ENCODE measurements around the gene ADGRL3.
"Not testable (repeated sequence)": the region's sequence is repeated elsewhere in the genome, so short reads cannot be mapped to it uniquely, and the experiment has no call there.

Gene ADGRL3

DNA sequence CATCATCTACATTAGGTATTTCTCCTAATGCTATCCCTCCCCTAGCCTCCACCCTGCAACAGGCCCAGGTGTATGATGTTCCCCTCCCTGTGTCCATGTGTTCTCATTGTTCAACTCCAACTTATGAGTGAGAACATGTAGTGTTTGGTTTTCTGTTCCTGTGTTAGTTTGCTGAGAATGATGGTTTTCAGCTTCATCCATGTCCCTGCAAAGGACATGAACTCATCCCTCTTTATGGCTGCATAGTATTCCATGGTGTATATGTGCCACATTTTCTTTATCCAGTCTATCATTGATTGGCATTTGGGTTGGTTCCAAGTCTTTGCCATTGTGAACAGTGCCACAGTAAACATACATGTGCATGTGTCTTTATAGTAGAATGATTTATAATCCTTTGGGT is 7.0 kb downstream of the ADGRL3 start:
- not testable (repeated sequence) for DNase-seq

- no peak for DNase-seq
Observed at GRCh38 chr4:61210186-61210939, 10.2 kb downstream of the ADGRL3 start.

- no peak for DNase-seq
Observed at GRCh38 chr4:61211781-61212180, 11.7 kb downstream of the ADGRL3 start.

- no peak for DNase-seq
Observed at GRCh38 chr4:61212788-61213187, 12.7 kb downstream of the ADGRL3 start.

GRCh38 chr4:61214680-61215079 is 14.6 kb downstream of the ADGRL3 start:
- no peak for DNase-seq

DNA sequence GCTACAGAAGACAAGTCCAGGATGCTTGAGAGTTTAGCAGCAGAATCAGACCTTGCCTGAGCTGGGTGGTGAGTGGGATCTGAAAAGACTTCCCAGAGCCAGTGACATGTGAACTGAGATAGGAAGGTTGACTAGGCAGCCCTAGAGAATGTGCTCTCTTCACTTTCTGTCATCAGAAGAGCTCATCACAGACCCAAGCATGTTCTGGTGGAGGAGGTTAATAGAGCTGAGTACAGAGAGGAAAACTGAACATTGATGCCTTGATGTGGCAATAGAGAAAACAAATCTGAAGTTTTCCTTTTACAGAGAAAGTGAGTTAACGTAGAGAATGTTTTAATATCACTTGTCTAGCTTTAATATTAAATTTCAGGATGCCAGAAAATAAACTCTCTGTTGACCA is 17.1 kb downstream of the ADGRL3 start:
- no peak for DNase-seq

- DNase-seq = no peak
Observed at GRCh38 chr4:61220556-61220955, 20.4 kb downstream of the ADGRL3 start.

- DNase-seq = no peak
Observed at GRCh38 chr4:61223385-61223784, 23.3 kb downstream of the ADGRL3 start.

GRCh38 chr4:61224573-61224972 is 24.4 kb downstream of the ADGRL3 start:
- DNase-seq = no peak

DNA sequence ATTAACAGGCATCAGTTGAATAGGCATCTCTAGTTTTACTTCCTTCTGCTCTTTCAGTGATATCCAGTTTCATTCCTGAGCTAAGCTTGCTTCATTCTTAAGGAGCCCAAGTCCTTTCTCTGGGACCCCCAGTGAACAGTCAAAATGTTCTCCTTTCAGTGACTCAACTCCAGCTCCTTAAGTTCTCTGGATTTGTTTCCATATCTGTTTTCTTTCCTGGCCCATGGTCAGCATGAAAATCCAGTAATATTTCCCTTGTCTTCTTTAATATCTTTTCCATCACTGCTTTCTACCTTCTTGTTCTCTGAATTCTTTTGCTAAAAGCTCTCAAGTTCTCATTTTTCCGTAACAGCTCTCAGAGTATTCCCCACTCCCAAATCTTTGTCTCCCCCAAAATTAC is 25.5 kb downstream of the ADGRL3 start:
- no peak for DNase-seq

DNA sequence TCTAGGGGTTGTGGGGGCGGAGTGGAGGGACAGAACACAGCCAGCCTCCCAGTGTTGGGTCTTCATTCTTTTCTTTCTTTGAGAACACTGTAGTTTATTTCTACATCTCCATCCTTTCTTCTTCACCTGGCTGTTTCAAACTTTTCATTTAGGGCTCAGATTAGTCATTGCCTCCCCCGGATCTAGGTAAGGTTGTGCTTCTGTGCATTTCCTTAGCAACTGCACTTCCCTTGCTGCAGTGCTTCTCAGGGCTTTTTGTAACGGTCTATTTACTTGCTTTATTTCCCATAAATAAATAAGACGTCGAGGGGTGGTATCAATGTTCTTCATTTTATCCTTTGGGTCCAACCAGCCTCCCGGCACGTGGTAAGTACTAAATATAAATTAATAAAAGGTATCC is 31.3 kb downstream of the ADGRL3 start:
- no peak for DNase-seq

DNA sequence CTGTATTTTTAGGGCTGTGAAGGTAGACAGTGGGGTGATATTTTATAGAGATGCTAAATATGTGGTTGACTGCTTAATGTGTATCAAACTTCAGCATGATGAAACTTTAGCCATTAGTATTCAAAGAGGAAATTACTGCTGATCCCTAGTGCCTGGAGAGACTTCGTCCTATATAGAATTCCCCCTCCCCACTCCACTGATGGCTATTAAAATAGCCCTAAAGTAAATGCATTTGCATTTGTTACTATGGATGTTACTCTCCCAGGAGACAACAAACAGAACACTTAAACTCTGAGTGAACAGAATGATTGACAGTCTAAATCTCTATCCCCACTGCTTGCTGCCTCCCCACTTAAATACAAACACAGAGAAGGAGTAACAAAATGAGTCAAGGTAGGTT is 39.1 kb downstream of the ADGRL3 start:
- no peak for DNase-seq

DNA sequence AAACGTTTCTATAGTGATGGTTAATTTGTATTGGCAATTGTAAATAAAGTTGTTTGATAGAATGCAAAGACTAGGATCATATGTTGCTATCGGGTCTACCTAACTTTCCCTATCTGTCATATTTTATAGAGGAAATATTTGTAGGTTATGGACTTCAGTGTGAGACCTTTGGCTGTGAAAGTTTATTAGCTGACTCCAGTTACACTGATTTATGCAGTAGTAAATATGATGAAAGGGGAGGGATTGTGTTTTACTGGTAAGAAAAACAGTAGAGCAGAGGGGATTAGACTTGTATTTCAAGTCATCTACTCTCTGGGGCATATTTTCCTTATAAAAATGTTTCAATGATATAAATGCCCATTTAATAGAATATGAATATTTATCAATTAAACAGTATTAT is 43.8 kb downstream of the ADGRL3 start:
- DNase-seq = no peak

DNA sequence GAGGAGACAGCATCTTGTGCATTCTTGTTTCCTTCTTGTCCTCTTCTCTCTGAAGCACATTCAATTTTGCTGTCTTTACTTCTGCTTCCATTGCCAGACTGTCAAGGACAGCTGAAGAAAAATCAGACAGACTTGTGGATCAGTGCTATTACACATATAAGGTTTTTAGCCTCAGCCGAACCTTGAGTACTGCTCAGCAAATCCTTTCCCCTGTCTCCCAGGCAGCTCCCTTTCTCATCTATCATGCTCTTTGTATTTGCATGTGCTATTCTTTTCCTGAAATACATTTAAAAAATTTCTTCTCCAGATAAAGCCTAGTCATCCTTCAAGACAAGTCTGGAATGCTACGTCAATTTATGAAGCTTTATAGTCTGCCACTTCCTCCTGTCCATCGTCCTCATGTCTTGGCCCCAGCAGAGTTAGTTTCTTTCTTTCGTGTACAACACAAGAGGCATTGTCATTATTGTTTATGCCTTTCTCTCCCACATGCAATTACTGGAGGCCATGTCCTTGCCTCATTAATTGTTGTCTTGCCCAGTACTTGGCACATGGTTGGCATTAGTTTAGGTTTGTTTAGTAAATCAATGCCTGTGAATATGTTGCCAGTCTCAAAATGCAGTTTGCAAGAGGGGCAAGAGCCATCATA is 45.1 kb downstream of the ADGRL3 start:
- no peak for DNase-seq

DNA sequence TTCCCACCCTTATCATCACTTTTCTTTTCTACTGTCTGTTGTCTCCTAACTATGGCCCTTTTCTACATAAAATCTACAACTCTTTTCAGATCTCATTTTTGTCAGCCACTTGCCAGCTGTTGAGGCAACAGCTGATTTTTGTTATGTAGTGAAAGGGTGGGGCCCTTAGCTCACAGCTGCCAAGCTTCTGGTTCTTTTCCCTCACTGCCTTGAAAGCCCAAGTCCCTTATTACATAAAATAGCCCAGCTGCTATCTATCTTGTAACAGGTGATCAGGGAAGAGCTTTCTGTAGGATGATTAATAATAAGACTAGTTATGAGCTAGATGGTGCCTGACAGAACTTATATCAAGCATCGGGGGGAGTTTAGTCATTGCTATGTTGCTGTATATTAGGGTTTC is 45.9 kb downstream of the ADGRL3 start:
- DNase-seq = no peak

GRCh38 chr4:61248705-61249104 is 48.6 kb downstream of the ADGRL3 start:
- no peak for DNase-seq

DNA sequence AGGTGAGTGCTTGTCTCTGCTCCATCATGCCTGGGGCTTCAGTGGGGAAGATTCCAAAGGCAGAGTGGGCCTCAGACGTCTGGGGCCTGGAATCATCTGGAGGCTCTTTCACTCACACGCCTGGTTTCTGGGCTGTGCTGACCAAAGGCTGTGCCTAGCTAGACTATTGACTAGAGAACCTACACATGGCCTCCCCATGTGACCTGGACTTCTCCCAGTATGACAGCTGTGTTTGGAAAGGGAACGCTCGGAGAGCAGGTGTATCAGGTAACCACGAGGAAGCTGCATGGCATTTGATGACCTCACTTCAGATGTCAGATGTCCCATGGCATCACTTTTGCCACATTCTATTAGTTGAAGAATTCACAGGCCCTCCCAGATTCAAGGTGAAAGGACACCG is 51.0 kb downstream of the ADGRL3 start:
- no peak for DNase-seq

GRCh38 chr4:61254406-61254805 is 54.3 kb downstream of the ADGRL3 start:
- DNase-seq = no peak

- no peak for DNase-seq
Observed at GRCh38 chr4:61273233-61273632, 73.1 kb downstream of the ADGRL3 start.

DNA sequence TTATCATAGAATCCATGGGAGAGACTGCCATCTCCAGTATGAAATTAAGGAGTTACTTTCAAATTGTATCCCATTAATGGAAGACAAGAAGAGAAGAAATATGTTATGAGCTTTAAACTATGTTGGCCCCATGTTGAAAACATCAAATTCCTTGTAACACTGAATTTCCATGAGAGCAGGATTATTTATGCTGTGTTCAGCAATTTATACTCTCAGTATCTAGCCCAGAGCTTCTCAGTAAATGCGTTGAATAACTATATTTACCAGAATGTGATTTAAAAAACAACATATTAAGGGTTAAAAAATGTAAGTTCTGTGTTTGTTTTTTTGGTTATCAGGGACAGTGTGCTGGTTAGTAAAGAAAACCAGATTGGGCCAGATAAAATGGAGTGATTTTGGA is 74.2 kb downstream of the ADGRL3 start:
- no peak for DNase-seq

- DNase-seq = no peak
Observed at GRCh38 chr4:61275241-61275640, 75.1 kb downstream of the ADGRL3 start.

- DNase-seq = no peak
Observed at GRCh38 chr4:61276029-61276428, 75.9 kb downstream of the ADGRL3 start.

GRCh38 chr4:61277785-61278760 is 77.9 kb downstream of the ADGRL3 start:
- DNase-seq = no peak

- no peak for DNase-seq
Observed at GRCh38 chr4:61292322-61292721, 92.2 kb downstream of the ADGRL3 start.
